ENCODE results near the gene AP3B1. TPM values are rescaled to one million over a fixed set of nuclear protein-coding genes. Genes with fewer than 3 reads are reported as not detected.

AP3B1 gene
- polyA plus RNA-seq, 1 of the 3 experiments (the other 2 are of a cell fraction) = 18.0 TPM

- Histone ChIP-seq H3K9me3 (no peaks in the 10 kb centered on the region), H3K4me2 (no peak overlapping the region), H3K4me1 (ENCODE audit: control insufficient read depth in 1 of 2, insufficient read depth in 2 of 2, low read depth in 1 of 2, low read length in 1 of 2) (peaks cover 0 to 2% of the 10 kb centered on the region in 2 experiments; a peak in 2 of 4 replicates), H2AFZ (ENCODE audit: low read depth) (no peak overlapping the region), H3K9me2 (no peaks in the 10 kb centered on the region), H3K27me3 (ENCODE audit: insufficient read depth) (no peaks in the 10 kb centered on the region), H4K20me1 (ENCODE audit: insufficient read depth) (no peaks in the 10 kb centered on the region), H3K27ac (ENCODE audit: low read depth in 2 of 2, low read length in 1 of 2) (no peak overlapping the region), H3K36me3 (replicated peaks in 1 of 2; ENCODE audit: control insufficient read depth in 1 of 2, insufficient read depth in 2 of 2, low read length in 1 of 2) (peaks cover 24 to 65% of the 10 kb centered on the region in 2 experiments), H3F3A (replicated peaks; ENCODE audit: insufficient read depth) (peaks cover 8% of the 10 kb centered on the region), H3K9ac (no peak overlapping the region), H3K4me3 (ENCODE audit: low read depth in 2 of 2, low read length in 1 of 2) (no peak overlapping the region), H3K79me2 (ENCODE audit: insufficient read depth) (no peaks in the 10 kb centered on the region)
- TF ChIP-seq MEF2A (IDR thresholded peaks at IDR 0.05; ENCODE audit: borderline replicate concordance, low read depth) (no peak), ELF1 (IDR thresholded peaks at IDR 0.05) (no peak), RAD21 (IDR thresholded peaks at IDR 0.05; ENCODE audit: low read length) (no peak), USF1 (IDR thresholded peaks at IDR 0.05; ENCODE audit: borderline replicate concordance, low read depth) (no peak)
- 94% methylated on average over 1 of the region's 1 CpG for WGBS (ENCODE audit: low lambda C conversion rate)
- POLR2A ChIA-PET = no interaction called here
- CTCF ChIA-PET = interaction anchor here (1.0 to 1.8 kb wide), 3 partner anchors 19 to 53 kb away, joined by 3 to 6 read pairs (median 4); no protein-coding TSS in a partner anchor
- no peak for DNase-seq
Measured at GRCh38 chr5:78215565-78215964, 78.9 kb downstream of the AP3B1 start.

GRCh38 chr5:78213799-78214198 lies 80.7 kb downstream of the AP3B1 start:
- TF ChIP-seq RCOR1 (IDR thresholded peaks at IDR 0.05; ENCODE audit: low read length) (no peak), EP300 (IDR thresholded peaks at IDR 0.05; ENCODE audit: borderline replicate concordance in 1 of 2, low read depth in 1 of 2, low read length in 1 of 2) (no peak), RXRA (IDR thresholded peaks at IDR 0.05; ENCODE audit: borderline replicate concordance, low read depth) (no peak), USF1 (IDR thresholded peaks at IDR 0.05; ENCODE audit: borderline replicate concordance, low read depth) (no peak), TEAD4 (IDR thresholded peaks at IDR 0.05; ENCODE audit: borderline replicate concordance, insufficient read depth) (no peak), FOXJ3 (CRISPR knock-in tag; IDR thresholded peaks at IDR 0.05) (no peak)
- Histone ChIP-seq H3K27ac (ENCODE audit: low read depth in 2 of 2, low read length in 1 of 2) (no peak overlapping the region), H3F3A (replicated peaks; ENCODE audit: insufficient read depth) (peaks cover 5% of the 10 kb centered on the region), H3K36me3 (replicated peaks in 1 of 2; ENCODE audit: control insufficient read depth in 1 of 2, insufficient read depth in 2 of 2, low read length in 1 of 2) (peaks cover 21 to 50% of the 10 kb centered on the region in 2 experiments), H3K9ac (no peak overlapping the region), H3K9me3 (no peaks in the 10 kb centered on the region), H3K4me1 (ENCODE audit: control insufficient read depth in 1 of 2, insufficient read depth in 2 of 2, low read depth in 1 of 2, low read length in 1 of 2) (peaks cover 0 to 2% of the 10 kb centered on the region in 2 experiments; a peak in 2 of 4 replicates), H3K79me2 (ENCODE audit: insufficient read depth) (no peaks in the 10 kb centered on the region), H2AFZ (ENCODE audit: low read depth) (no peak overlapping the region), H3K9me2 (no peaks in the 10 kb centered on the region), H3K4me3 (ENCODE audit: low read depth in 2 of 2, low read length in 1 of 2) (no peak overlapping the region), H3K27me3 (ENCODE audit: insufficient read depth) (no peaks in the 10 kb centered on the region), H4K20me1 (ENCODE audit: insufficient read depth) (no peaks in the 10 kb centered on the region), H3K4me2 (no peak overlapping the region)
- POLR2A ChIA-PET = no interaction called here
- CTCF ChIA-PET = no interaction called here
- DNase-seq = no peak
- WGBS (ENCODE audit: low lambda C conversion rate) = 97% methylated on average over 3 of the region's 3 CpGs

- H4K20me1 ChIP-seq (ENCODE audit: insufficient read depth) = no peaks in the 10 kb centered on the region
- WGBS (ENCODE audit: low lambda C conversion rate) = 87% methylated on average over 4 of the region's 4 CpGs
- H3K27ac ChIP-seq (ENCODE audit: low read depth in 2 of 2, low read length in 1 of 2) = no peak overlapping the region
- H3K27me3 ChIP-seq (ENCODE audit: insufficient read depth) = no peaks in the 10 kb centered on the region
- peaks cover 19 to 50% of the 10 kb centered on the region in 2 experiments for H3K36me3 ChIP-seq (replicated peaks in 1 of 2; ENCODE audit: control insufficient read depth in 1 of 2, insufficient read depth in 2 of 2, low read length in 1 of 2)
- H3K9me3 ChIP-seq = no peaks in the 10 kb centered on the region
- H3F3A ChIP-seq (replicated peaks; ENCODE audit: insufficient read depth) = no peaks in the 10 kb centered on the region
- H3K9ac ChIP-seq = no peak overlapping the region
- H3K4me1 ChIP-seq (ENCODE audit: control insufficient read depth in 1 of 2, insufficient read depth in 2 of 2, low read depth in 1 of 2, low read length in 1 of 2) = peaks cover 0 to 2% of the 10 kb centered on the region in 2 experiments; a peak in 1 of 4 replicates
- TF ChIP-seq IRF3 (IDR thresholded peaks at IDR 0.05; ENCODE audit: low read depth, low read length) = no peak
- no peak for TF ChIP-seq TAF1 (IDR thresholded peaks at IDR 0.05; ENCODE audit: borderline replicate concordance, low read depth, low read length)
- TF ChIP-seq GABPA (IDR thresholded peaks at IDR 0.05; ENCODE audit: low read depth) = no peak
- TF ChIP-seq RXRA (IDR thresholded peaks at IDR 0.05; ENCODE audit: borderline replicate concordance, low read depth) = no peak
- TF ChIP-seq RAD21 (IDR thresholded peaks at IDR 0.05; ENCODE audit: low read length) = no peak
- TF ChIP-seq SIN3A (IDR thresholded peaks at IDR 0.05; ENCODE audit: borderline replicate concordance, low read depth, low read length) = no peak
- TF ChIP-seq EZH2phosphoT487 (IDR thresholded peaks at IDR 0.05; ENCODE audit: borderline replicate concordance, low read depth) = no peak
- no peak for TF ChIP-seq GATA2 (CRISPR knock-in tag; IDR thresholded peaks at IDR 0.05)
- no peak for TF ChIP-seq ELF1 (IDR thresholded peaks at IDR 0.05)
- H3K4me2 ChIP-seq = no peak overlapping the region
- H2AFZ ChIP-seq (ENCODE audit: low read depth) = no peak overlapping the region
- POLR2A ChIA-PET = no interaction called here
- DNase-seq = no peak
- CTCF ChIA-PET = no interaction called here
- no peak overlapping the region for H3K4me3 ChIP-seq (ENCODE audit: low read depth in 2 of 2, low read length in 1 of 2)
- no peaks in the 10 kb centered on the region for H3K79me2 ChIP-seq (ENCODE audit: insufficient read depth)
- no peaks in the 10 kb centered on the region for H3K9me2 ChIP-seq
Measured at GRCh38 chr5:78211052-78211451, 83.4 kb downstream of the AP3B1 start.
